Mucosa of stomach (tissue), 1 donor: ENCODE results near the gene BPIFA2.
"Not testable (repeated sequence)": the region's sequence is repeated elsewhere in the genome, so short reads cannot be mapped to it uniquely, and the experiment has no call there.

Experiments used
- H3K27me3 ChIP-seq: one replicate; pipeline ENCODE4 v1.7.0; 2013; ENCODE audit warnings: mild to moderate bottlenecking, low read length; ENCODE audit not compliant: control insufficient read depth, insufficient read depth
- H3K36me3 ChIP-seq: one replicate; pipeline ENCODE4 v1.7.0; 2013; ENCODE audit warnings: low read length; ENCODE audit not compliant: control insufficient read depth, insufficient read depth
- H3K4me1 ChIP-seq: one replicate; pipeline ENCODE4 v1.7.0; 2013; ENCODE audit warnings: mild to moderate bottlenecking, low read length; ENCODE audit not compliant: control insufficient read depth, insufficient read depth
- H3K4me3 ChIP-seq: one replicate; pipeline ENCODE4 v1.7.0; 2013; ENCODE audit warnings: low read length
- H3K9ac ChIP-seq: one replicate; pipeline ENCODE4 v1.7.0; 2013; ENCODE audit warnings: mild to moderate bottlenecking, low read length, moderate library complexity
- H3K9me3 ChIP-seq: one replicate; pipeline ENCODE4 v1.7.0; 2013; ENCODE audit warnings: mild to moderate bottlenecking, low read length, moderate library complexity; ENCODE audit not compliant: control insufficient read depth
- donor health status: Pancreatic carcinoma.

BPIFA2 gene, protein sequence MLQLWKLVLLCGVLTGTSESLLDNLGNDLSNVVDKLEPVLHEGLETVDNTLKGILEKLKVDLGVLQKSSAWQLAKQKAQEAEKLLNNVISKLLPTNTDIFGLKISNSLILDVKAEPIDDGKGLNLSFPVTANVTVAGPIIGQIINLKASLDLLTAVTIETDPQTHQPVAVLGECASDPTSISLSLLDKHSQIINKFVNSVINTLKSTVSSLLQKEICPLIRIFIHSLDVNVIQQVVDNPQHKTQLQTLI

DNA sequence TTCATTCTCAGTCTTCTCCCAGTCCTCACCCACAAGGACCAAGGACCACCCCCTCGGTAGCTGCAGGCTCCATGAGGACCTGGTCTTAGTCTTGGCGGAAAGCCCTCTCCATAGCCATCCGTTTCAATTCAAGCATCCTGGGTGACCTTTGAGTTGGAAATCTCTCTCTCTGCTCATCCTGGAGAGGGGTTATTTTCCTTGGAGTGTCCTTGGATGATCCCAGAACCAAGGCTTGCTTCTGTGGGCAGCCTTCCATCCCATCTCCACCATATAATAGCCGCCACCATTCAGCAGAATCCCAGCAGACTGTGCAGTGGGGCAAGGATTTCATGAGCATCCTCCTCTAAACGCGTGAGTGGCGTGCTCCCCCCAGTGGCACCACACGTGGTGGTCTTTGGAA lies at the start of gene BPIFA2:
Gene BPIFA2 (plus strand): TSS at position 301 of the 400 bp plus-strand sequence. CDS start 987 bp downstream, outside the sequence.
- no peaks in the 10 kb centered on the region for H3K36me3 ChIP-seq
- H3K4me3 ChIP-seq: no peak within 1 kb of the TSS
- no peaks in the 10 kb centered on the region for H3K27me3 ChIP-seq
- no peaks in the 10 kb centered on the region for H3K4me1 ChIP-seq
- H3K9me3 ChIP-seq: no peaks in the 10 kb centered on the region
- no peak within 1 kb of the TSS for H3K9ac ChIP-seq

DNA sequence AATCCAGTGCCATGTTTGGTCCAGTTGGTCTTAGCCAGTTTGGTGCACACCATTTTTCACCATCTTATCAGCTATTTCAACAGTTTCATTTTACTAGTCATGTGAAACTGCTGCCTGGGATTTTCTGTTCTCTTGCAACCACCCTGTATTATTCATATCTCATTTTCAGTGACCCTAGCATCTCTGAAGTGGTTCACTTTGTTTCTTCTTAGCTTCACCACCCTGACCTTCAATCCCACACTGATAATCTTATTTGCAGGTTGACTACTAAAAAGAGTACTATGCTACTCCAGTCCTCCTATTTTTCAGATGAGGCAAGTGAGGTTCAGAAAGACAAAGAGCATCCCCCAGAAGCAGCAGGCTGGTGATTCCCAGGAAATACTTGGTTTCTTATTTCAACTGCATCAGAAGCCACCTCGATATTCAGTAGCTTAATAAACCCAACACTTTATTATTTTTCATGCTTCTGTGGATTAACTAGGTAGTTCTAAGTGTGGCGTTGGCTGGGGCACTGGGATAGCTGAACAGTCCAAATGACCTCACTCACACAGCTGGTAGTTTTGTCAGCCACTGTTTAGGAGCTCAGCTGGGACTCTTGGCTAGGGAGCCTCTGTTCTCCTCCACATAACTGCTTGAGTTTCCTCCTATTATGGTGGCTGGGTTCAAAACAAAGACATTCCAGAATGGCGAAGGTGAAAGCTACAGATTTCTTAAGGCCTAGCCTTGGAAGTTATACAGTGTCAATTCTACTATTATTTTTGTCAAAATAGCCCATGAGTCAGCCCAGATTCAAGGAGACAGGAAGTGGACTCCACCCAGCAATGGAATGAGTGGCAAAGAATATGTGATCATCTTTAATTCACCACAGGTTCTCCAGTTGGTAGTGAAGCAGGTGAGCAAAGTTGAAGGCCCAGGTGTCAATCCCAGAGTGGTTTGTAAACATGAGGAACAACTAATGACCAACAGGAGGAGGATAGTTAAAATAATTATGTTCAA lies 47.9 kb upstream of the BPIFA2 start:
- no peak overlapping the region for H3K9ac ChIP-seq
- no peaks in the 10 kb centered on the region for H3K36me3 ChIP-seq
- H3K4me1 ChIP-seq: no peaks in the 10 kb centered on the region
- H3K9me3 ChIP-seq: no peaks in the 10 kb centered on the region
- H3K4me3 ChIP-seq: no peak overlapping the region
- peaks cover 2% of the 10 kb centered on the region for H3K27me3 ChIP-seq

DNA sequence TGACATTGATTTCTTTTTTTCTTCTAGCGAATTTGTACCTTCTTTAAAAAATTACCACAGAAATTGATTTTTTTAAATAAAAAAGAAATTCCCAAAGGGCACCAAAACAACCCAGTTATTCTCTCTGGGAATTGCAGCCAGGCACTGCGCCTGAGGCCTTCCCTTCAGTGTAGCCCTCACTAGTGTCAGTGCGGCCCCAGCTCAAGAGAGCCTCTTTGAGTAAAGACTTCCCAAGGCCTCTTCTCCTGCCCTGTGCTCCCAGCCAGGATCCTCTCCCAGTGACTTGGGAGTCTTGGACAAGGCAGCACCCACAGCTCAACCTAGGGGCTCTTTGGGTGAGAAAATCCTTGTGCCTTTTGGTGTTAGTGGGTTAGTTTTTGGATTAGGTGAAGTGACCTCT lies 47.0 kb upstream of the BPIFA2 start:
- Histone ChIP-seq H3K4me1 (no peaks in the 10 kb centered on the region), H3K36me3 (no peaks in the 10 kb centered on the region), H3K9me3 (no peaks in the 10 kb centered on the region), H3K9ac (no peak overlapping the region), H3K4me3 (no peak overlapping the region), H3K27me3 (peaks cover 5% of the 10 kb centered on the region)

DNA sequence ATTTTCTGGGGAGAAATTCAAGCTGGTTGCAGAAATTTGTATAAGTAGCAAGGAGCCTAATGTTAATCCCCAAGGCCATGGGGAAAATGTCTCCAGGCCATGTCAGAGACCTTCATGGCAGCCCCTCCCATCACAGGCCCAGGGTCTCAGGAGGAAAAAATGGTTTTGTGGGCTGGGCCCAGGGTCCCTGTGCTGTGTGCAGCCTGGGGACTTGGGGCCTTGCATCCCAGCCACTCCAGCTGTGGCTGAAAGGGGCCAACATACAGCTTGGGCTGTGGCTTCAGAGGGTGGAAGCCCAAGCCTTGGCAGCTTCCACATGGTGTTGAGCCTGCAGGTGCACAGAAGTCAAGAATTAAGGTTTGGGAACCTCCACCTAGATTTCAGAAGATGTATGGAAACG lies 45.7 kb upstream of the BPIFA2 start:
- H3K4me1 ChIP-seq, H3K9me3 ChIP-seq, H3K36me3 ChIP-seq, H3K27me3 ChIP-seq, H3K9ac ChIP-seq, H3K4me3 ChIP-seq: not testable (repeated sequence)

DNA sequence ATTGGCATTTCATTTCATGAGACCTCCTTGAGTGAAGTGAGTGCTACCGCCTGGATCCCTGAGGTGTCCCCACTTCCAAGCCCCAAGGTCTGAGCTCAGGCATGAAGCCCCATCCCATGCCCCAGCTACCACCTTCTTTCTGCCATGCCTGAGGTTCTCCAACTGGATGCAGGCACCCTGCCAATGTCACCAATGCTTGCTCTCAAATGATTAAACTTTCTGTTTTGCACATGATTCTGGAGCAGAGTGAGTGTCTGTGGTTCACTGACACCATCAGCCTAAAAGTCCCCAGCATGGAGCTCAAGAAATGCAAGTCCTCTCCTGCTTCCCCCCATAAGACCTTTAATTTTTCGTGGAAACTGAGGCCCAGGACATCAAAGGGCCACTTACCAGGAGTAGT lies 43.7 kb upstream of the BPIFA2 start:
- Histone ChIP-seq H3K9ac (no peak overlapping the region), H3K4me3 (no peak overlapping the region), H3K4me1 (no peaks in the 10 kb centered on the region), H3K9me3 (no peaks in the 10 kb centered on the region), H3K27me3 (peaks cover 5% of the 10 kb centered on the region), H3K36me3 (no peaks in the 10 kb centered on the region)

DNA sequence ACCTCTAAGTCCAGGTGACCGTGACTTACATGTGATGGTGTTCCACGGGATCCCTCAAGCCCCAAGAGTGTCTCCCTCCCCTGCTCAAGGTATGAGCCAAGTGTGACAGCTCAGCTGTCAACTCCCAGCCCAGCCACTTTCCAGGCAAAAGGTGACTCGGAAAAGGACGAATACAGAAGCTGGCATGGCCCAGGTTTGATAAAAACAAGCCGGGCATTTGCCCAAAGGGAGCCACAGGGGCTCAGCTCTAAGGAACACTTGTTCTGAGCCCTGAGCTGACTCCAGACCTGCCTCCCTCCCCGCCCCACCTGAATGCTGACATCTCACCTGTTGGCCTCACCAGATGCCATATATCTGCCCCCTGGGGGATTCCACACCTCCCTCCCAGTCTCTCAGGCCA lies 43.0 kb upstream of the BPIFA2 start:
- H3K9me3 ChIP-seq: no peaks in the 10 kb centered on the region
- H3K4me3 ChIP-seq: no peak overlapping the region
- no peaks in the 10 kb centered on the region for H3K36me3 ChIP-seq
- no peaks in the 10 kb centered on the region for H3K4me1 ChIP-seq
- H3K27me3 ChIP-seq: peaks cover 5% of the 10 kb centered on the region
- no peak overlapping the region for H3K9ac ChIP-seq

DNA sequence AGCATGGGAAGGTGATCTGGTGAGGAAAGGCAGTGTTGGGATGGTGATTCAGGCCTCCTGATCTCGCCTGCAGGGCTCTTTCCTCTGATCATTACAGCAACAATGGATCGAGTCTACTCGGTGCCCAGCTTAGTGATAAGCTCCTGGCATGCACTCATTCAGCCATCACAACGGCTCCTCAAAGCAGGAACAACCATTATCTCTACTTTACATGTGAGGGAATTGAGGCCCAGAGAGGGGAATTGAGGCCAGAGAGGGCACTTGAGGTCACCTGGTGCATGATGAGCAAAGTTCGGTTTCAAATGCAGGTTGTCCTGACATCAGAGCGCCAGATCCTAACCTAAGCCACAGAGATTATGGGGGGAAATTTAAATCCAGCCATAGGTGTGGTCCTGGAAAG lies 42.0 kb upstream of the BPIFA2 start:
- H3K4me1 ChIP-seq: no peaks in the 10 kb centered on the region
- H3K9ac ChIP-seq: no peak overlapping the region
- peaks cover 5% of the 10 kb centered on the region for H3K27me3 ChIP-seq
- H3K4me3 ChIP-seq: no peak overlapping the region
- H3K9me3 ChIP-seq: no peaks in the 10 kb centered on the region
- H3K36me3 ChIP-seq: no peaks in the 10 kb centered on the region

DNA sequence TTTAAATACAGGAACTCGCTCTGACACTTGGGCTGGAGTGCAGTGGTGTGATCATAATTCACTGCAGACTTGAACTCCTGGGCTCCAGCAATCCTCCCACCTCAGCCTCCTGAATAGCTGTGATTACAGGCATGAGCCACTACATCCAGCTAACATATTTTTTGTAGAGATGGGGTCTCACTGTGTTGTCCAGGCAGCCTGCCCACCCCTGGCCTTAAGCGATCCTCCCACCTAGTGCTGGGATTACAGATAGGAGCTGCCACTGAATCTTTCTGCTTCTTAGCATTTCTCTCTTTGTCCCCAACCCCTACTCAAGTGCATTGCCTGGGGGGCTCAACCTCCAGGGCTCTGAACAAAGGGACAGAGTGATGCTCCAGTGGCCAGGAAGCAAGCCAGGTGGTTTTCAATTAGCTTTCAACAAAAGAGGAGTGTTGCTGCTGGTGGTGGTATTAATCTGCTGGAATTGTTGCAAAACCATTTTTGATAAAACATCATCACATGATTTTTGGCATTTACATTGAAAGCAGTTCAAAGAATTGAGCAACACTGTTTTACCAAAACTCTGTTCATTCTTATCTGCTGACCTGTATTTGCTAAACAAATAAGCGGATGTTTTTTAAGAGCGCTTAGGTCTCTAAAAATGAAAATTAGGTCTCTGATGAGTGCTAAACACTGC lies 40.4 kb upstream of the BPIFA2 start:
- no peak overlapping the region for H3K4me3 ChIP-seq
- no peak overlapping the region for H3K9ac ChIP-seq
- H3K4me1 ChIP-seq: no peaks in the 10 kb centered on the region
- H3K27me3 ChIP-seq: peaks cover 5% of the 10 kb centered on the region
- no peaks in the 10 kb centered on the region for H3K9me3 ChIP-seq
- H3K36me3 ChIP-seq: no peaks in the 10 kb centered on the region

DNA sequence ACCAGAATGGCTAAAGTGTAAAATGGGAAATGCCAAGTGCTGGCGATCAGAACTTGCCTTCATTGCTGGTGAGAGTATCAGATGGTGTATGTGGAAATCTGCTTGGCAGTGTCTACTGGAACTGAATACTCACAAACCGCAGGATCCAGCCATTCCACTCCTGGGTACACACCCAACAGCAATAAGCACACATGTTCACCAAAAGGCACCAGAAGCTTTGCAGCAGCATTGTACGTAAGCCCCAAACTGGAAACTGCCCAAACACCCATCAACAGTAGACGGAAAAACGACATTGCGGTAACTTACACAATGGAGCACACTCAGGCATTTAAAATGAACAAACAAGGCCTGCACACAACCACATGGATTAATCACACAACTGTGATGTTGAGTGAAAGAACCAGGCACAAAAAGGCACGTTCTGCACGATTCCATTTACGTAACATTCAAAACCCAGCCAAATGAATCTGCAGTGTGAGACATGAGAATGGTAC lies 37.3 kb upstream of the BPIFA2 start:
- Histone ChIP-seq H3K36me3 (no peaks in the 10 kb centered on the region), H3K4me1 (no peaks in the 10 kb centered on the region), H3K9ac (no peak overlapping the region), H3K9me3 (no peaks in the 10 kb centered on the region), H3K4me3 (no peak overlapping the region), H3K27me3 (no peaks in the 10 kb centered on the region)

DNA sequence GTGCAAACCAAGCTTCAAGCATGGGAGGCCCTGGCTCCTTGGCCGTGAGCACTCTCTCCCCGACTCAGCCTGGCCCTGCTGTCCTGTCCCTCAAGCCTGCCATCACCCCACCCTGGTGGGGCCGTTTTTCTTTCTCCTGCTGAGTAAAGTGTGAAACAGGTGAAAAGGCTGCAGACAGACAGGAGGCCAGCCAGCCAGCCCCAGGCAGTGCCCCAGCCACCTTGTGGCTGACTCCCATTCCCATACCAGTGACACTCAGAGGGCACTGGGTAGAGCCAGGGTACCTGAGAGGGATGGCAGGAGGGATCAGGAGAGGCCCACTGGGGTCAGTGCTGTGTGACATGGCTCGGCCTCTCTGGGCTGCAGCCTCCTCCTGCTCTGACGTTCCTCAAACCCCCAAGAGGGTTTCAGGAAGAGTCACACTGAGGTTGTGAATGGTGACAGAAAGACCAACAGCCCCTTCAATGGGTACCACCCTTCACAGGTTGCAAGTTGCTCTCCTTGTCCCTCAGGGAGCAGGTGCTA lies 35.9 kb upstream of the BPIFA2 start:
- Histone ChIP-seq H3K4me1 (no peaks in the 10 kb centered on the region), H3K36me3 (no peaks in the 10 kb centered on the region), H3K27me3 (no peaks in the 10 kb centered on the region), H3K9me3 (no peaks in the 10 kb centered on the region), H3K4me3 (no peak overlapping the region), H3K9ac (no peak overlapping the region)

DNA sequence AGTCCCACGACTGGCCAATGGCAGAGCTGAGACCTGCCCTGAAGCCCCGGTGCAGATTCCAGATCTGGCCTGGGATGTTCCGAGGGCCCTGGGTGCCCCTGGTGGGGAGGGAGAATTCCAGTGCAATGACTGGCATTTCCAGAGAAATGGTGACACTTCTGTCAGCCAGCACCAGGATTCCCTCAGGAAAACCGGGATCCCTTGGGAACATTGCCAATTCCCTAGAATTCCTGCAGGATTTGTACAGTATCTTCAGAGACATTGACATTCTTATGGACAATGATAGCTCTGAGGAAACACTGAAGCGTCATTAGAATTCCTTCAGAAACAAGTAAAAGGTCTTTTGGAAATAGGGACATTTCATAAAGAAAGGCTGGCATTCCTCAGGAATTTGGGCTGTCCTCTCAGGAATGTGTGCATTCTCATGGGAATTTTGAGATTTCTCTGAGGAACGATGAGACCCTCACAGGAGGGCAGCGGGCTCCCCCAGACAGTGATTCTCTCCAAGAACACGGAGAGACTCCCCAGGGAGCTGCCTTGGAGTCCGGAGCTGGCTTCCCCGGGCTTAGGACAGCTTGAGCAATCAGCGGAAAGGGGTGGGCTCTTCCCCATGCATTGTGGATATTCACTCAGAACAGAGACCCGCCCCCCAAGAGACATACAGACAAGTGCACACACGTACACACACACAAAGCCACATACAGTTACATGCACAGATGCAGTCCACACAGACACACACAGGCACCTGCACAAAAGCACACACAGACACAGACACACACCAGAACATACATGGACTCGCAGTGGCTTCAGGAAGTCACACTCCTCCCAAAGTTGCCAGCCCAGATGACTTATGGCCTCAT lies 35.2 kb upstream of the BPIFA2 start:
- H3K36me3 ChIP-seq: no peaks in the 10 kb centered on the region
- no peaks in the 10 kb centered on the region for H3K9me3 ChIP-seq
- H3K9ac ChIP-seq: no peak overlapping the region
- no peaks in the 10 kb centered on the region for H3K4me1 ChIP-seq
- H3K27me3 ChIP-seq: no peaks in the 10 kb centered on the region
- no peak overlapping the region for H3K4me3 ChIP-seq
